GM18526 (cell line): ENCODE results near the gene CTNND2.

Experiments used
- POLR2A ChIP-seq: IDR thresholded peaks from 3 replicates; pipeline ENCODE4 v1.6.1; 2011; ENCODE audit not compliant: insufficient read length; ENCODE audit errors: extremely low read depth

CTNND2 gene

GRCh38 chr5:11757661-11758060, 146.6 kb downstream of the CTNND2 start:
- TF ChIP-seq POLR2A: no peak

GRCh38 chr5:11737010-11737409, 167.2 kb downstream of the CTNND2 start:
- TF ChIP-seq POLR2A: no peak

- TF ChIP-seq POLR2A: no peak
Measured at GRCh38 chr5:11734369-11734768, 169.9 kb downstream of the CTNND2 start.

GRCh38 chr5:11733840-11734192, 170.4 kb downstream of the CTNND2 start:
- TF ChIP-seq POLR2A: no peak

- no peak for TF ChIP-seq POLR2A
Measured at GRCh38 chr5:11733185-11733839, 170.9 kb downstream of the CTNND2 start.

GRCh38 chr5:11724940-11725339, 179.3 kb downstream of the CTNND2 start:
- TF ChIP-seq POLR2A: no peak

- no peak for TF ChIP-seq POLR2A
Measured at GRCh38 chr5:11719888-11720481, 184.3 kb downstream of the CTNND2 start.

- TF ChIP-seq POLR2A: no peak
Measured at GRCh38 chr5:11715461-11716196, 188.6 kb downstream of the CTNND2 start.

- no peak for TF ChIP-seq POLR2A
Measured at GRCh38 chr5:11711932-11712331, 192.3 kb downstream of the CTNND2 start.

- TF ChIP-seq POLR2A: no peak
Measured at GRCh38 chr5:11709021-11709420, 195.2 kb downstream of the CTNND2 start.

- TF ChIP-seq POLR2A: no peak
Measured at GRCh38 chr5:11704916-11705315, 199.3 kb downstream of the CTNND2 start.

GRCh38 chr5:11700391-11700790, 203.9 kb downstream of the CTNND2 start:
- TF ChIP-seq POLR2A: no peak

GRCh38 chr5:11692636-11693035, 211.6 kb downstream of the CTNND2 start:
- no peak for TF ChIP-seq POLR2A

- no peak for TF ChIP-seq POLR2A
Measured at GRCh38 chr5:11687498-11687897, 216.7 kb downstream of the CTNND2 start.

GRCh38 chr5:11684607-11685006, 219.6 kb downstream of the CTNND2 start:
- no peak for TF ChIP-seq POLR2A

- no peak for TF ChIP-seq POLR2A
Measured at GRCh38 chr5:11683666-11684065, 220.6 kb downstream of the CTNND2 start.
